K562 (cell line): Measurements from ENCODE around the gene POLR2A. TPM values are rescaled to one million over a fixed set of nuclear protein-coding genes. Genes with fewer than 3 reads are reported as not detected.
A peak's percentile ranks its signal among the peaks of the same experiment; 100 is the strongest.

Source experiments
- ARID1B ChIP-seq: fragments of 450-650 bp; IDR thresholded peaks from 2 replicates; pipeline ENCODE4 v1.6.1; 2016; ENCODE audit warnings: antibody characterized with exemption, mild to moderate bottlenecking, inconsistent platforms
- CBFA2T3 ChIP-seq: fragments of 450-650 bp; IDR thresholded peaks from 2 replicates; pipeline ENCODE4 v1.6.1; 2017
- KDM4B ChIP-seq, 2 experiments: fragments of 450-650 bp in 1 of 2; sonication (generic) in 1 of 2; IDR thresholded peaks; 2 replicates each; pipeline ENCODE4 v1.6.1; 2016 to 2017; ENCODE audit warnings: borderline replicate concordance in 2 of 2, antibody characterized with exemption in 1 of 2, low read depth in 1 of 2, mild to moderate bottlenecking in 1 of 2
- MAFK ChIP-seq: IDR thresholded peaks from 2 replicates; pipeline ENCODE4 v1.6.1; 2011; ENCODE audit warnings: low read length, improper control_type of control experiment
- MEF2A ChIP-seq: IDR thresholded peaks from 2 replicates; pipeline ENCODE4 v1.6.1; 2011; ENCODE audit warnings: low read depth, mild to moderate bottlenecking, low read length, moderate library complexity; ENCODE audit not compliant: control insufficient read depth
- MTA1 ChIP-seq: fragments of 450-650 bp; IDR thresholded peaks from 2 replicates; pipeline ENCODE4 v1.6.1; 2017; ENCODE audit warnings: borderline replicate concordance
- NEUROD1 ChIP-seq: fragments of 150-350 bp; IDR thresholded peaks from 2 replicates; pipeline ENCODE4 v1.6.1; 2014; ENCODE audit warnings: borderline replicate concordance, low read length, low read depth; ENCODE audit not compliant: partially characterized antibody
- PKNOX1 ChIP-seq: fragments of 450-650 bp; IDR thresholded peaks from 2 replicates; pipeline ENCODE4 v1.6.1; 2016
- SMAD4 ChIP-seq: fragments of 250-450 bp; sonication (Bioruptor Pico); conservative IDR thresholded peaks from 2 replicates; pipeline ENCODE4 v1.8.0; 2021; ENCODE audit warnings: inconsistent platforms, mild to moderate bottlenecking, moderate library complexity
- SMARCA5 ChIP-seq: fragments of 450-650 bp; IDR thresholded peaks from 2 replicates; pipeline ENCODE4 v1.6.1; 2016
- TSHZ1 ChIP-seq: fragments of 250-450 bp; sonication (Bioruptor Pico); IDR thresholded peaks from 2 replicates; pipeline ENCODE4 v1.4.0; 2020; ENCODE audit warnings: mild to moderate bottlenecking, moderate library complexity
- ZBTB7A ChIP-seq: IDR thresholded peaks from 2 replicates; pipeline ENCODE4 v1.6.1; 2011; ENCODE audit warnings: low read depth, mild to moderate bottlenecking, low read length, moderate library complexity, borderline replicate concordance; ENCODE audit not compliant: control insufficient read depth
- ZFP1 ChIP-seq: fragments of 450-650 bp; formaldehyde crosslinking; IDR thresholded peaks from 2 replicates; pipeline ENCODE4 v1.4.0; 2020; ENCODE audit warnings: mild to moderate bottlenecking, mixed read lengths
- ZKSCAN8 ChIP-seq: fragments of 200-800 bp; sonication (Bioruptor generic); IDR thresholded peaks from 2 replicates; pipeline ENCODE4 v1.6.1; 2016; ENCODE audit warnings: missing genetic modification characterization, missing compliant biosample characterization
- ZNF212 ChIP-seq: fragments of 450-650 bp; formaldehyde crosslinking; IDR thresholded peaks from 2 replicates; pipeline ENCODE4 v1.4.0; 2020; ENCODE audit warnings: mild to moderate bottlenecking
- ZNF239 ChIP-seq: fragments of 250-450 bp; sonication (Bioruptor Pico); IDR thresholded peaks from 2 replicates; pipeline ENCODE4 v1.4.0; 2020; ENCODE audit warnings: mild to moderate bottlenecking
- ZNF311 ChIP-seq: fragments of 250-450 bp; sonication (Bioruptor Pico); IDR thresholded peaks from 2 replicates; pipeline ENCODE4 v1.4.0; 2020; ENCODE audit warnings: mild to moderate bottlenecking, moderate library complexity
- polyA plus RNA-seq, 8 experiments: library from polyadenylated mRNA; depleted of rRNA in 4 of 8; stranded (reverse) in 5 of 8; unstranded in 3 of 8; fragments of >200 nt; fragmentation: Nextera tagmentation in 2 of 8; fragmentation: Illumina TruSeq in 1 of 8; extraction: Ambion mirVana in 2 of 8; extraction: Trizol in 1 of 8; gene quantifications; 2 replicates each; pipeline versions ENCODE4 v1.2.1 to v1.2.3, GENCODE V29; 2011 to 2014; ENCODE audit warnings: inconsistent platforms in 1 of 8, missing spikeins in 1 of 8
- total RNA-seq, 7 experiments: library from RNA; depleted of rRNA in 6 of 7; stranded (reverse); fragments of >200 nt in 6 of 7; fragmentation: Illumina TruSeq in 2 of 7; extraction: Trizol in 2 of 7; gene quantifications; 2 replicates each; pipeline versions ENCODE4 v1.2.1 to v1.2.3, GENCODE V29; 2011 to 2021; ENCODE audit warnings: low replicate concordance in 1 of 7
- TF ChIP-seq, protein P1 (sequence below), 2 experiments: IDR thresholded peaks in 1 of 2; conservative IDR thresholded peaks in 1 of 2; 2 replicates each; pipeline ENCODE4 v1.6.1; 2016; ENCODE audit warnings: low read depth in 2 of 2, mild to moderate bottlenecking in 1 of 2, missing compliant biosample characterization in 1 of 2, missing genetic modification characterization in 1 of 2, moderate library complexity in 1 of 2
- TF ChIP-seq, protein P2 (sequence below), 3 experiments: fragments of 200-800 bp in 1 of 3; sonication (Bioruptor generic) in 1 of 3; sonication (generic) in 1 of 3; formaldehyde crosslinking in 1 of 3; IDR thresholded peaks; 2 replicates each; pipeline versions ENCODE4 v1.6.1 to v1.8.0; 2016 to 2022; ENCODE audit warnings: mild to moderate bottlenecking in 2 of 3, missing compliant biosample characterization in 2 of 3, missing genetic modification characterization in 2 of 3, missing genetic modification reagents in 1 of 3

The POLR2A gene
- total and polyA plus RNA-seq, 9 of the 15 experiments (the other 6 are each of a cell fraction or from before 2014, with no cell fraction given): 1.3 to 109 (median 12.4) TPM

DNA sequence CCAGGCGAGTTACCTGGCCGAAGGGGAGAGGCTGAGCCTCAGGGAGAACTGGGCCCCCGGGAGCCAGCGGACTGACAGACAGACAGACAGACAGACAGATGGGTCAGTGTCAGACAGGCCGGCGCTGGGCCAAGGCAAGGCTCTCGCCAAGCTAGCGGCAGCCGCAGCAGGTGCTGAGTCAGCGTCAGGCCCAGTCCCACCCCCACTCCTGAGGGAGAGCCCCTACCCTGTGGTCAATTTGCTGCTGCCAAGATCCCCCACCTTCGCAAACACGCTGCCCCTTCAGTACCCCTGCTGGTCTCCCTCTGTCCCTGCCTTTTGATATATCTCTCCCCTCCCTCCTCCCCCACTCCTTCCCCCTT, 43.4 kb upstream of the POLR2A start (continued):
- TF ChIP-seq ZKSCAN8 (no peak), CBFA2T3 (peak; percentile 4; the same call in 1 of the 2 replicates), NEUROD1 (no peak), PKNOX1 (peak; percentile 74), ZBTB7A (0 out of 2 replicates have a peak, but pooled peaks have one; percentile 7), ZFP1 (CRISPR knock-in tag) (no peak), ZNF311 (CRISPR knock-in tag) (no peak), ZNF212 (no peak), KDM4B (IDR thresholded peaks at IDR 0.05; ENCODE audit: borderline replicate concordance in 2 of 2, low read depth in 1 of 2) (no peak), ZNF239 (CRISPR knock-in tag) (no peak), MEF2A (no peak), TSHZ1 (CRISPR knock-in tag) (no peak), MAFK (peak; percentile 80), SMAD4 (CRISPR knock-in tag) (peak; percentile 67; the same call in 1 of the 2 replicates), SMARCA5 (no peak), MTA1 (peak; percentile 56; the same call in 1 of the 2 replicates), ARID1B (0 out of 2 replicates have a peak, but pooled peaks have one; percentile 19)
- TF ChIP-seq, protein P1, sequence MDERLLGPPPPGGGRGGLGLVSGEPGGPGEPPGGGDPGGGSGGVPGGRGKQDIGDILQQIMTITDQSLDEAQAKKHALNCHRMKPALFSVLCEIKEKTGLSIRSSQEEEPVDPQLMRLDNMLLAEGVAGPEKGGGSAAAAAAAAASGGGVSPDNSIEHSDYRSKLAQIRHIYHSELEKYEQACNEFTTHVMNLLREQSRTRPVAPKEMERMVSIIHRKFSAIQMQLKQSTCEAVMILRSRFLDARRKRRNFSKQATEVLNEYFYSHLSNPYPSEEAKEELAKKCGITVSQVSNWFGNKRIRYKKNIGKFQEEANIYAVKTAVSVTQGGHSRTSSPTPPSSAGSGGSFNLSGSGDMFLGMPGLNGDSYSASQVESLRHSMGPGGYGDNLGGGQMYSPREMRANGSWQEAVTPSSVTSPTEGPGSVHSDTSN (CRISPR knock-in tag; IDR thresholded peaks at IDR 0.05; ENCODE audit: low read depth): no peak
- TF ChIP-seq, protein P1 (tag; conservative IDR thresholded peaks at IDR 0.05; ENCODE audit: low read depth): peak; percentile 72
- TF ChIP-seq, protein P2, sequence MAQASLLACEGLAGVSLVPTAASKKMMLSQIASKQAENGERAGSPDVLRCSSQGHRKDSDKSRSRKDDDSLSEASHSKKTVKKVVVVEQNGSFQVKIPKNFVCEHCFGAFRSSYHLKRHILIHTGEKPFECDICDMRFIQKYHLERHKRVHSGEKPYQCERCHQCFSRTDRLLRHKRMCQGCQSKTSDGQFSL (CRISPR knock-in tag; IDR thresholded peaks at IDR 0.05): 0 out of 2 replicates have a peak, but pooled peaks have one; percentile 39
- TF ChIP-seq, protein P2 (tag; IDR thresholded peaks at IDR 0.05): no peak
